Ovary (tissue), 3 donors: Measurements from ENCODE around the gene AGAP5.

Source experiments
- EP300 ChIP-seq: sonication (generic); formaldehyde crosslinking; IDR thresholded peaks from one replicate; pipeline ENCODE4 v1.6.1; 2017; ENCODE audit warnings: antibody characterized with exemption
- POLR2A ChIP-seq: fragments of 450-650 bp; IDR thresholded peaks from one replicate; pipeline ENCODE4 v1.6.1; 2017; ENCODE audit warnings: antibody characterized with exemption, mild to moderate bottlenecking, moderate library complexity
- TF ChIP-seq, protein P1 (sequence below), 3 donors: fragments of 450-650 bp in 2 of 3; fragments of 200-600 bp in 1 of 3; IDR thresholded peaks; one replicate each; pipeline versions ENCODE4 v1.5.1 to v1.8.0; 2016 to 2022; ENCODE audit warnings: antibody characterized with exemption in 3 of 3, mild to moderate bottlenecking in 1 of 3
- donor health status: DM: no; HTN: no; CAD: no.

DNA sequence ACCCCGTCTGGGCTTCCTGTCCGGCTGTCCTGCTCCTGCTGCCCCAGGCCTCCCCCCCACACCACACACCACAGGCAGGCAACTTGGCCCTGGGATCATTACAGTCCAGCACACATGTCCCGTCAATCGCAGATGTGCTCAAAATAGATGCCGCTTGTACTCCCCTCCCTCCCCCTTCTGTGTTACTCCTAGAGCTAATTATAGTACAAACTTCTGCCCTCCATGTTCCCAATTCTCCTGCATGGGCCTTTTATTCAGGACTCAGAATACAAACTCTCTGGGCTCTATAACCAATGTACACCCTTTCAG is 42.0 kb downstream of the AGAP5 start, which contains the start of gene SYNPO2L:
- TF ChIP-seq, protein P1, sequence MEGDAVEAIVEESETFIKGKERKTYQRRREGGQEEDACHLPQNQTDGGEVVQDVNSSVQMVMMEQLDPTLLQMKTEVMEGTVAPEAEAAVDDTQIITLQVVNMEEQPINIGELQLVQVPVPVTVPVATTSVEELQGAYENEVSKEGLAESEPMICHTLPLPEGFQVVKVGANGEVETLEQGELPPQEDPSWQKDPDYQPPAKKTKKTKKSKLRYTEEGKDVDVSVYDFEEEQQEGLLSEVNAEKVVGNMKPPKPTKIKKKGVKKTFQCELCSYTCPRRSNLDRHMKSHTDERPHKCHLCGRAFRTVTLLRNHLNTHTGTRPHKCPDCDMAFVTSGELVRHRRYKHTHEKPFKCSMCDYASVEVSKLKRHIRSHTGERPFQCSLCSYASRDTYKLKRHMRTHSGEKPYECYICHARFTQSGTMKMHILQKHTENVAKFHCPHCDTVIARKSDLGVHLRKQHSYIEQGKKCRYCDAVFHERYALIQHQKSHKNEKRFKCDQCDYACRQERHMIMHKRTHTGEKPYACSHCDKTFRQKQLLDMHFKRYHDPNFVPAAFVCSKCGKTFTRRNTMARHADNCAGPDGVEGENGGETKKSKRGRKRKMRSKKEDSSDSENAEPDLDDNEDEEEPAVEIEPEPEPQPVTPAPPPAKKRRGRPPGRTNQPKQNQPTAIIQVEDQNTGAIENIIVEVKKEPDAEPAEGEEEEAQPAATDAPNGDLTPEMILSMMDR (IDR thresholded peaks at IDR 0.05), result no peak
- TF ChIP-seq POLR2A (no peak), EP300 (no peak)
